ENCODE measurements around the gene MRPL23. TPM values are rescaled to one million over a fixed set of nuclear protein-coding genes. Genes with fewer than 3 reads are reported as not detected.
"Not testable (repeated sequence)": the region's sequence is repeated elsewhere in the genome, so short reads cannot be mapped to it uniquely, and the experiment has no call there.

Gene MRPL23
- total RNA-seq, 1 experiment from 2014 or later = 232 TPM

DNA sequence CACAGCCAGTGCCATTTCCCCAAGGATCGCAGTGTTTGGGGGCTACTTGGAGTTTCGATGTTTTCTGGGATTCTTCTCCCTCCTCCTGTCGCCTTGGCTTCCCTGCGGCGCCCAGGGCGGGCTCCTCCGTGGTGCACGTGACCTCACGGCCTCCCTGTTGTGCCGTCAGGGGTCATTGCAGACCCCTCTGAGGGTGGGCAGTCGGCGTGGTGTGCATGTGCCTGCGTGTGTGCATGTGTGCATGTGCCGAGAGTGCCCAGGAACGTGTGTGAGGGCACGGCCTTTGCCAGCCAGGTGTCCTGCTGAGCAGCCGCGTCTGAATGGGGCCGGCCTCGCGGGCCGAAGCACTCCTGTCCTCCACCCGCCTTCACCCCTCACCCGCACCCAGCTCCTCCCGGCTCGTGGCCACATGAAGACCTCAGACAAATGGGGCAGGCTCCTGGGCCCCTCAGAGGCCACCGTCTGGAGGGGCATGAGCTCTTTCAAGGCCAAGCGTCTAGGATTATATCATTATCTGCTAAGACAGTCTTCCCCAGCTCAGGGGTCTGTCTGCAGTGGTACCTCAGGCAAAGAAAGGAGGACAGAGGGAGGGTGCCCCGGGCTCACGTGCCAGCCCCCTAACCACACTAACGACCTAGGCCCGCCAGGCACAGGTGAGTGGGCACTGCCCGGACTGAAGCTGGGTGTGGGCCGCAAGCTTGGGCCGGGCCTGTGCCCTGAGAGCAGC lies 9.4 kb upstream of the MRPL23 start:
- ChIA-PET POLR2A (ENCODE audit: unreplicated experiment) (interaction anchor here (0.6 kb wide), 1 partner anchor 30 kb away, joined by 3 read pairs; no protein-coding TSS in a partner anchor), CTCF (no interaction called here)
- no TSS peak for BruUV-seq (replicated peaks)
- H3K4me1 ChIP-seq (ENCODE audit: insufficient read depth, low read length) = no peaks in the 10 kb centered on the region
- no peak for TF ChIP-seq EZH2 (IDR thresholded peaks at IDR 0.05; ENCODE audit: low read length, unreplicated experiment)
- TF ChIP-seq CTCF (conservative IDR thresholded peaks at IDR 0.05; ENCODE audit: low read depth, low read length) = no peak
- no peak for TF ChIP-seq EZH2phosphoT487 (IDR thresholded peaks at IDR 0.05; ENCODE audit: borderline replicate concordance, low read length)
- intact Hi-C loops (cut with micrococcal nuclease) = no loop called here
- H3K27me3 ChIP-seq (ENCODE audit: low read length) = no peaks in the 10 kb centered on the region
- no peak overlapping the region for H3K4me2 ChIP-seq (ENCODE audit: low read length)
- no peak overlapping the region for H3K4me3 ChIP-seq (ENCODE audit: low read length)
- H3K27ac ChIP-seq (ENCODE audit: low read length) = no peak overlapping the region
- no peak for ATAC-seq
- H2AFZ ChIP-seq (ENCODE audit: low read length) = no peak overlapping the region
- H3F3A ChIP-seq (ENCODE audit: low read length, unreplicated experiment) = no peaks in the 10 kb centered on the region
- H4K20me1 ChIP-seq (ENCODE audit: low read length) = no peaks in the 10 kb centered on the region
- no peak for DNase-seq
- no peaks in the 10 kb centered on the region for H3K9me3 ChIP-seq (ENCODE audit: low read length)
- no peaks in the 10 kb centered on the region for H3K79me2 ChIP-seq (ENCODE audit: low read length)
- no peak overlapping the region for H3K9ac ChIP-seq (ENCODE audit: low read length)
- H3K9me2 ChIP-seq (replicated peaks; ENCODE audit: low read length) = no peaks in the 10 kb centered on the region
- H3K36me3 ChIP-seq (ENCODE audit: low read depth, low read length) = no peaks in the 10 kb centered on the region

GRCh38 chr11:1938343-1939005 lies 8.7 kb upstream of the MRPL23 start:
- Histone ChIP-seq H3F3A (ENCODE audit: low read length, unreplicated experiment) (no peaks in the 10 kb centered on the region), H3K9ac (ENCODE audit: low read length) (no peak overlapping the region), H3K4me3 (ENCODE audit: low read length) (no peak overlapping the region), H3K4me2 (ENCODE audit: low read length) (no peak overlapping the region), H3K79me2 (ENCODE audit: low read length) (no peaks in the 10 kb centered on the region), H3K4me1 (ENCODE audit: insufficient read depth, low read length) (no peaks in the 10 kb centered on the region), H2AFZ (ENCODE audit: low read length) (no peak overlapping the region), H4K20me1 (ENCODE audit: low read length) (no peaks in the 10 kb centered on the region), H3K27me3 (ENCODE audit: low read length) (no peaks in the 10 kb centered on the region), H3K9me2 (replicated peaks; ENCODE audit: low read length) (no peaks in the 10 kb centered on the region), H3K36me3 (ENCODE audit: low read depth, low read length) (no peaks in the 10 kb centered on the region), H3K27ac (ENCODE audit: low read length) (no peak overlapping the region), H3K9me3 (ENCODE audit: low read length) (no peaks in the 10 kb centered on the region)
- TF ChIP-seq EZH2phosphoT487 (IDR thresholded peaks at IDR 0.05; ENCODE audit: borderline replicate concordance, low read length) = no peak
- POLR2A ChIA-PET (ENCODE audit: unreplicated experiment) = interaction anchor here (0.6 kb wide), 1 partner anchor 31 kb away, joined by 3 read pairs; no protein-coding TSS in a partner anchor
- intact Hi-C loops (cut with micrococcal nuclease) = no loop called here
- ATAC-seq (no peak), DNase-seq (no peak)
- CTCF ChIA-PET = no interaction called here
- BruUV-seq (replicated peaks) = no TSS peak

DNA sequence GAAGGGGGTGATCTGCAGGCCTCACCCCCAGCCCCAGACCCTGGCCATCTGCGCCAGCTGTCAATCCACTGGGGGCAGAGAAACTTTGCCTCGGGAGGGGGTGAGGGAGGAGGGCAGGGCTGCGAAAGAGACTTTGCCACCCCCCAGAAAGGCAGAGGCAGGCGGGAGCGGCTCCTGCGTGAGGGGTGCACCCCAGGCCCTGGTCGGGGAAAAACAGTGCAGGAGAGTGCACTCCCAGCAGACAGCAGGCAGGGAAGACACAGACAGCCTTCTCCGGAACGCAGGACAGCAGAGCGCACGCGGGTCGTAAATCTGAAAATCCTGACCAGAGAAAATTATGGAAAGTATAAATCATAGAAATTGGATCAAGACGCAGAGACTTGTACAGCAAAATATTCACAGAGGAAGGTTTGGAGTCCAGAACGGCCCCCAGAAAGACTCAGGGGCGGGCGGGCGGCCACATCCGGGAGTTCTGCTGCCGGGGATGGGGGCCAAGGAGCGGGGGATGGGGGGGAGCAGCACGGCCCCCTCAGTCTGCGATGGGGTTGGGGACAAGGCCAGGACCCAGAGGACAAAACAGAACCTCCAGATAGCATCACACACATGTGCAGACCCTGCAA lies 8.0 kb upstream of the MRPL23 start:
- H4K20me1 ChIP-seq (ENCODE audit: low read length) = no peaks in the 10 kb centered on the region
- no peak overlapping the region for H3K4me3 ChIP-seq (ENCODE audit: low read length)
- H3K9ac ChIP-seq (ENCODE audit: low read length) = no peak overlapping the region
- H3K4me1 ChIP-seq (ENCODE audit: insufficient read depth, low read length) = 0 out of 2 replicates have a peak, but pooled peaks cover 4% of the 10 kb centered on the region
- no peaks in the 10 kb centered on the region for H3K79me2 ChIP-seq (ENCODE audit: low read length)
- H3K9me2 ChIP-seq (replicated peaks; ENCODE audit: low read length) = no peaks in the 10 kb centered on the region
- no peak for DNase-seq
- H3K4me2 ChIP-seq (ENCODE audit: low read length) = no peak overlapping the region
- no peaks in the 10 kb centered on the region for H3K36me3 ChIP-seq (ENCODE audit: low read depth, low read length)
- no peaks in the 10 kb centered on the region for H3K27me3 ChIP-seq (ENCODE audit: low read length)
- no peak for ATAC-seq
- no peaks in the 10 kb centered on the region for H3K9me3 ChIP-seq (ENCODE audit: low read length)
- BruUV-seq (replicated peaks) = no TSS peak
- no peaks in the 10 kb centered on the region for H3F3A ChIP-seq (ENCODE audit: low read length, unreplicated experiment)
- no peak overlapping the region for H3K27ac ChIP-seq (ENCODE audit: low read length)
- POLR2A ChIA-PET (ENCODE audit: unreplicated experiment) = no interaction called here
- CTCF ChIA-PET = no interaction called here
- intact Hi-C loops (cut with micrococcal nuclease) = no loop called here
- TF ChIP-seq CTCF (conservative IDR thresholded peaks at IDR 0.05; ENCODE audit: low read depth, low read length) = no peak
- TF ChIP-seq EZH2 (IDR thresholded peaks at IDR 0.05; ENCODE audit: low read length, unreplicated experiment) = no peak
- TF ChIP-seq EZH2phosphoT487 (IDR thresholded peaks at IDR 0.05; ENCODE audit: borderline replicate concordance, low read length) = no peak
- no peak overlapping the region for H2AFZ ChIP-seq (ENCODE audit: low read length)

GRCh38 chr11:1939788-1940187 lies 7.3 kb upstream of the MRPL23 start:
- H3K36me3 ChIP-seq (ENCODE audit: low read depth, low read length); H3K4me2 ChIP-seq (ENCODE audit: low read length); H3K9ac ChIP-seq (ENCODE audit: low read length); H3K4me1 ChIP-seq (ENCODE audit: insufficient read depth, low read length); POLR2A ChIA-PET (ENCODE audit: unreplicated experiment); H3K9me3 ChIP-seq (ENCODE audit: low read length); H3K27ac ChIP-seq (ENCODE audit: low read length); H4K20me1 ChIP-seq (ENCODE audit: low read length); H3K27me3 ChIP-seq (ENCODE audit: low read length); ATAC-seq; H2AFZ ChIP-seq (ENCODE audit: low read length); H3K9me2 ChIP-seq (replicated peaks; ENCODE audit: low read length); H3K79me2 ChIP-seq (ENCODE audit: low read length); H3K4me3 ChIP-seq (ENCODE audit: low read length); H3F3A ChIP-seq (ENCODE audit: low read length, unreplicated experiment); DNase-seq; CTCF ChIA-PET; BruUV-seq (replicated peaks): not testable (repeated sequence)
- intact Hi-C loops (cut with micrococcal nuclease) = loop anchor here (10.0 kb wide), 1 partner anchor 45 kb away; the partner anchor contains the start of gene PRR33
